ENCODE measurements around the gene RPTOR. TPM values are rescaled to one million over a fixed set of nuclear protein-coding genes. Genes with fewer than 3 reads are reported as not detected.
"Not testable (repeated sequence)": the region's sequence is repeated elsewhere in the genome, so short reads cannot be mapped to it uniquely, and the experiment has no call there.

The RPTOR gene
- total RNA-seq, 2 experiments from 2014 or later = 60.0 to 67.2 TPM

DNA sequence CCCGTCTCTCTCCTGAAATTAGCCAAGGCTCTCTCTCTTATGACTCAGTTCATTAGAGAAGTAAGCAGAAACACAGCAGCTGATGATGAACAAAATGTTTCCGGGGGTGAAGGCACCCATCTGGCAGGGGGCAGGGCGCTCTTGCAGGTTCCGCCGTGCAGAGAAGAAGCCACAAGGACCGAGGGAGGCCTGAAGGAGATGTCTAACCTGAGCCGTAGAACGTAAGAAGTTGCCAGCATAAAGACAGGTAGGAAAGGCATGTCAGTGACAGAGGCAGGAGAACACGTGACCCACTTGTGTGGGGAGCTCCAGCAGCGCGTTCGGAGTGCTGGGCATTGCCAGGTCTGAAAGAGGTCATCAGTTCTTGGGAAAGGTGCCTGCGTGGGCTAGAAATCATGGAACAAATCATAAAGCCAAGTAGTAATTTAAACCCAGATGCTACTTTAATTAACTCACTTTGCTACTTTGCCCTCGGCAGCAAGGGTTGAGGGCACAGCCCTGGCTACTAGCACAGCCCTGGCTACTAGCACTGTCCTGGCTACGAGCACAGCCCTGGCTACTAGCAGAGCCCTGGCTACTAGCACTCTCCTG is 198.6 kb downstream of the RPTOR start:
- ChIA-PET CTCF (no interaction called here), POLR2A (no interaction called here)

GRCh38 chr17:80743973-80744372 is 199.3 kb downstream of the RPTOR start:
- CTCF ChIA-PET, POLR2A ChIA-PET: not testable (repeated sequence)

- POLR2A ChIA-PET, CTCF ChIA-PET: not testable (repeated sequence)
Measured at GRCh38 chr17:80744725-80745124, 200.1 kb downstream of the RPTOR start.

DNA sequence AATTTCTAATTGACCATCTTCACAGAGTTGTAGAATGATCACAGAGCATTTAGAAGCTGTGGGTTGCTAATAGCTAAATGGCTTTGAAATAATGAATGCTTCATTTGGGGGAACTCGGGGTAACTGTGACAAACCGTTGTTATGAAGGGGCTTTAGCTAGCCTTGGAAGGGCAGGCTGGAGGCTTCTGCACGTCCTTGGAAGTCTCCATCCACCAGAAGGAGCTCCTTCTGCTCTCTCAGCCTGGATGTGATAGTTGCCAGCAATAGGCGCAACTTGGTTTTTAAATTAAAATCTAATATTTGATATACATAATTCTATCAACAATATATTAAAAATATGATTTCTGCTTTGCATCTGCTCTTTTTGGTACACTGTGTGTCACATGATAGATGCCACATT is 200.5 kb downstream of the RPTOR start:
- CTCF ChIA-PET = no interaction called here
- POLR2A ChIA-PET = no interaction called here

GRCh38 chr17:80746262-80746935 is 201.8 kb downstream of the RPTOR start:
- POLR2A ChIA-PET = no interaction called here
- CTCF ChIA-PET = interaction anchor here (0.9 kb wide), 1 partner anchor 147 kb away, joined by 4 read pairs; no protein-coding TSS in a partner anchor

- POLR2A ChIA-PET = no interaction called here
- CTCF ChIA-PET = no interaction called here
Measured at GRCh38 chr17:80747469-80747868, 202.8 kb downstream of the RPTOR start.

DNA sequence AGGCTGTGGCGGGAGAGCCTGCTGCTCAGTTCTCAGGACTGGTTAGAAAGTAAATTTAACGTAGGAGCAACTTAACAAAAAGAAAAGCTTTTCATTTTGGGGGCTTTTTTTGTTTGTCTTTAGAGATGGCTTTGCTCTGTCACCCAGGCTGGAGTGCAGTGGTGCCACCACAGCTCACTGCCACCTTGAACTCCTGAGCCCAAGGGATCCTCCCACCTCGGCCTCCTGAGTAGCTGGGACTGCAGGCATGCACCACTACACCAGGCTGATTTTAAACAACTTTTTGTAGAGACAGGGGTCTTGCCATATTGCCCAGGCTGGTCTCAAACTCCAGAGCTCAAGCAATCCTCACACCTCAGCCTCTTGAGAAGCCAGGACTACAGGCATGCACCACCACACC is 205.0 kb downstream of the RPTOR start:
- ChIA-PET POLR2A (no interaction called here), CTCF (no interaction called here)

DNA sequence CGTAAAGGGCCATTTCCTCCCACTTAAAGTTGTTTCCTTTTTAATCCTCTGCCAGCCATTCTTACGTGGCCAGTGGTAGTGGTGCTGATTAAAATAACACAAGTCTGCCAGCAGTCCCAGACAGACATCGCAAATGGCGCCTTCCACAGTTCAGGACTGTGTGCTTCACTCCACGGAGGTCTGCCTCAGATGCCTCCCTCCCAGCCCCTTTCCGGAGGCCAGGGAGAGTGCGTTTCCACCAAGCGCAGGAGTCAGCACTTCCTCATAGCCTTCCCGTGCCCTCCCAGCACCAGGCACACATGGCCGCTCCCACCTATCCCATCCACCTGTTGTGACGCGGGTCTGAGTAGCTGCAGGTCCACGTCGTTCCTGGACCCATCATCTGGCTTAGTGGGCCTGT is 205.6 kb downstream of the RPTOR start:
- ChIA-PET POLR2A (no interaction called here), CTCF (no interaction called here)

- ChIA-PET POLR2A (no interaction called here), CTCF (no interaction called here)
Measured at GRCh38 chr17:80751070-80751945, 206.7 kb downstream of the RPTOR start.

- ChIA-PET POLR2A (no interaction called here), CTCF (no interaction called here)
Measured at GRCh38 chr17:80751946-80752581, 207.4 kb downstream of the RPTOR start.

DNA sequence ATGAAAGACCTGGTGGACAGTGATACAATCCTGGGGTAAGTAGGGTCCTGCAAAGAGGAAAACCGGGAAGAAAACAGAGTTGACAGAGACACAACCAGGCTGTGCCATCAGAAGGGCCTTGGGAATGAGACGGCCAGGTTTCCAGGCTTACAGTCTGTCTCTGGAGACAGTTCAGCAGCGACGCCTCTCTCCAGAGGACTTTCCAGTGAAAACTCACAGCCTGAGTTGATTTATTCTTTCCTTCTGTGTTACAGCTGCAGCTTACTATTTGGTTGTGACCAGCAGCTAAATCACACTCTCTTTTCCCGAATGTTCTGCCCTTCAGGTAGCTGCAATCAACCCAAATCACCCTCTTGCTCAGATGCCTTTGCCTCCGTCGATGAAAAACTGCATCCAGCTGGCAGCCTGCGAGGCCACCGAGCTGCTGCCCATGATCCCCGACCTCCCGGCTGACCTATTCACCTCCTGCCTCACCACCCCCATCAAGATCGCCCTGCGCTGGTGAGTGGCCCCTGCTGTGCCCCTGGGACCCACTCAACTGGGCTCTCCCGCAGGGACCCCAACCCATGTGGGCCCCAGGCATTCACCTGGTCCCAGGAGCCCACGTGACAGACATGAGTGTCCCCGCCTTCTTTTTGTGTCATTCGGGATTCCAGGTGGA is 209.2 kb downstream of the RPTOR start:
- CTCF ChIA-PET = no interaction called here

GRCh38 chr17:80754846-80755245 is 210.2 kb downstream of the RPTOR start:
- CTCF ChIA-PET = no interaction called here
- POLR2A ChIA-PET = no interaction called here

More for the DNA sequence above, 209.2 kb downstream of the RPTOR start:
- POLR2A ChIA-PET = no interaction called here

DNA sequence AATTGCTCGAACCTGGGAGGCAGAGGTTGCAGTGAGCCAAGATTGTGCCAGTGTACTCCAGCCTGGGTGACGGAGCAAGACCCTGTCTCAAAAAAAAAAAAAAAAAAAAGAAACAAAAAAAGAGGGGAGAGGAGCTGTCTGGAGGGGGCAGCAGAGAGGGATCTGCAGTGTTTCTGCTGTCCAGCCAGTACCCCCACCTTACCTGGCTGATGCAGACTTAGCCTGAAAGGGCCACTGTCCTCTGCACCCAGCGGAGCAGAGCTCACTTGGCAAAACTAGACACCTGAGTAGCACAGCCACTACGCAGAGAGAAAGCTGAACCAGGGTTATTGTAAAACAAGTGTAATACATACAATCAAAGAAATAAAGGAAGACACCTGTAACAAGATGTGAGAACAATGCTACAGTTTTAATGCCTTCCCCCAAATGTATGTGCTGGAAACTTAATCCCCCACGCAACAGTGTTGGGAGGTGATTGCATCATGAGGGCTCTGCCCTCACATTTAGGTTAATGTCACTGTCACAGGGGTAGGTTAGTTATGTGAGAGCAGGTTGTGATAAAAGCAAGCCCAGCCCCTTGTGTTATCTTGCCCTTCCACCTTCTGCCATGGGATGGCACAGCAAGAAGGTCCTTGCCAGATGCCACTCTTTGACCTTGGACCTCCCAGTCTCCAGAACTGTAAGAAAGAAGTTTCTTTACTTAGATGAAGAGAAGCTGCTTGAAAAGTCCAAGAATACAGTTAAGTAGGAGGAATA is 211.2 kb downstream of the RPTOR start:
- ChIA-PET POLR2A (no interaction called here), CTCF (interaction anchor here (0.7 kb wide), 1 partner anchor 9 kb away, joined by 5 read pairs; no protein-coding TSS in a partner anchor)

GRCh38 chr17:80758481-80759376 is 214.1 kb downstream of the RPTOR start:
- ChIA-PET POLR2A (interaction anchor here (1.0 kb wide), 1 partner anchor 33 kb away, joined by 3 read pairs; no protein-coding TSS in a partner anchor), CTCF (no interaction called here)

DNA sequence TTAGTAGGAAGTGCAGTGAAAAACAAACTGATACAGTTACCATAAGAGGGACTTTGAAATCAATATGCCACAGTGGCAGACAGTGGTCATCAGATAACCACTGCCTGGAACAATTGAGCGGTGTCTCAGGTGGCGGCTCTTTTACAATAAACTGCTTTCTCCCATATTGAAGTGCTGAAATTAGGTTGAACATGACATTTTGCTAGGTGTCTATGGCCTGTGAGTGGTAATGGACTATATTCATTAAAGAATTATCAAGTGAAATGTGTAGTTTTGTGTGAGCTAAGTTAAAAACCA is 214.7 kb downstream of the RPTOR start:
- ChIA-PET POLR2A (no interaction called here), CTCF (interaction anchor here (1.8 kb wide), 1 partner anchor 74 kb away, joined by 5 read pairs; no protein-coding TSS in a partner anchor)

GRCh38 chr17:80760511-80760911 is 215.9 kb downstream of the RPTOR start:
- ChIA-PET CTCF (interaction anchor here (1.8 kb wide), 1 partner anchor 73 kb away, joined by 5 read pairs; no protein-coding TSS in a partner anchor), POLR2A (no interaction called here)

GRCh38 chr17:80761110-80761871 is 216.7 kb downstream of the RPTOR start:
- ChIA-PET POLR2A (no interaction called here), CTCF (interaction anchor here (1.0 to 1.8 kb wide), 4 partner anchors 13 to 72 kb away, joined by 3 to 5 read pairs (median 4); no protein-coding TSS in a partner anchor)

Data from activated CD8-positive, alpha-beta memory T cell treated with anti-CD3 and anti-CD28 coated beads for 36 hours (primary cell).